Mucosa of rectum (tissue), 2 donors: ENCODE data around the gene AGGF1.

Experiments used
- H3K27ac ChIP-seq, 2 donors: one replicate each; pipeline ENCODE4 v1.7.0; 2013; ENCODE audit warnings: inconsistent platforms in 2 of 2, low read depth in 2 of 2, low read length in 2 of 2
- H3K27me3 ChIP-seq, 2 donors: one replicate each; pipeline ENCODE4 v1.7.0; 2013; ENCODE audit warnings: low read length in 2 of 2; ENCODE audit not compliant: control insufficient read depth in 2 of 2, insufficient read depth in 2 of 2
- H3K36me3 ChIP-seq, 2 donors: one replicate each; pipeline ENCODE4 v1.7.0; 2013; ENCODE audit warnings: low read length in 2 of 2; ENCODE audit not compliant: control insufficient read depth in 2 of 2, insufficient read depth in 2 of 2
- H3K4me1 ChIP-seq, 2 donors: one replicate each; pipeline ENCODE4 v1.7.0; 2013; ENCODE audit warnings: low read length in 2 of 2, mild to moderate bottlenecking in 1 of 2; ENCODE audit not compliant: control insufficient read depth in 2 of 2, insufficient read depth in 2 of 2
- H3K4me3 ChIP-seq, 2 donors: one replicate each; pipeline ENCODE4 v1.7.0; 2013; ENCODE audit warnings: low read length in 2 of 2
- H3K9ac ChIP-seq, 2 donors: one replicate each; pipeline ENCODE4 v1.7.0; 2013; ENCODE audit warnings: low read length in 2 of 2, low read depth in 1 of 2, mild to moderate bottlenecking in 1 of 2
- H3K9me3 ChIP-seq, 2 donors: one replicate each; pipeline ENCODE4 v1.7.0; 2013; ENCODE audit warnings: low read length in 2 of 2; ENCODE audit not compliant: control insufficient read depth in 2 of 2
- donor health status: healthy.
- donor health status: Normal muscosa, but diverticular disease.

AGGF1 gene

GRCh38 chr5:77003246-77003645 lies 27.0 kb upstream of the AGGF1 start:
- Histone ChIP-seq H3K36me3 (no peaks in the 10 kb centered on the region), H3K9ac (no peak overlapping the region), H3K9me3 (no peaks in the 10 kb centered on the region), H3K4me1 (no peaks in the 10 kb centered on the region), H3K27me3 (peaks cover 2 to 9% of the 10 kb centered on the region in 2 donors), H3K4me3 (no peak overlapping the region), H3K27ac (no peak overlapping the region)

- Histone ChIP-seq H3K4me3 (no peak overlapping the region), H3K9me3 (no peaks in the 10 kb centered on the region), H3K4me1 (no peaks in the 10 kb centered on the region), H3K36me3 (no peaks in the 10 kb centered on the region), H3K27me3 (peaks cover 2 to 9% of the 10 kb centered on the region in 2 donors), H3K9ac (no peak overlapping the region), H3K27ac (no peak overlapping the region)
Measured at GRCh38 chr5:77006124-77006523, 24.1 kb upstream of the AGGF1 start.

- Histone ChIP-seq H3K4me1 (no peaks in the 10 kb centered on the region), H3K4me3 (no peak overlapping the region), H3K27ac (no peak overlapping the region), H3K9me3 (no peaks in the 10 kb centered on the region), H3K27me3 (peaks cover 2 to 6% of the 10 kb centered on the region in 2 donors), H3K36me3 (no peaks in the 10 kb centered on the region), H3K9ac (no peak overlapping the region)
Measured at GRCh38 chr5:77008413-77008812, 21.8 kb upstream of the AGGF1 start.

- no peaks in the 10 kb centered on the region for H3K4me1 ChIP-seq
- H3K9me3 ChIP-seq = no peaks in the 10 kb centered on the region
Measured at GRCh38 chr5:77010243-77010642, 20.0 kb upstream of the AGGF1 start.

GRCh38 chr5:77011498-77011897 lies 18.7 kb upstream of the AGGF1 start:
- H3K27ac ChIP-seq = no peak overlapping the region
- H3K9me3 ChIP-seq = no peaks in the 10 kb centered on the region
- no peaks in the 10 kb centered on the region for H3K36me3 ChIP-seq
- H3K9ac ChIP-seq = no peak overlapping the region
- no peak overlapping the region for H3K4me3 ChIP-seq
- H3K4me1 ChIP-seq = no peaks in the 10 kb centered on the region
- H3K27me3 ChIP-seq = peaks cover 0 to 6% of the 10 kb centered on the region in 2 donors

More at GRCh38 chr5:77010243-77010642, 20.0 kb upstream of the AGGF1 start:
- no peak overlapping the region for H3K9ac ChIP-seq
- no peak overlapping the region for H3K27ac ChIP-seq
- no peaks in the 10 kb centered on the region for H3K36me3 ChIP-seq
- H3K27me3 ChIP-seq = peaks cover 2 to 6% of the 10 kb centered on the region in 2 donors
- no peak overlapping the region for H3K4me3 ChIP-seq

GRCh38 chr5:77012601-77013000 lies 17.6 kb upstream of the AGGF1 start:
- Histone ChIP-seq H3K27me3 (peaks cover 0 to 6% of the 10 kb centered on the region in 2 donors), H3K9ac (no peak overlapping the region), H3K4me1 (no peaks in the 10 kb centered on the region), H3K27ac (no peak overlapping the region), H3K4me3 (no peak overlapping the region), H3K9me3 (no peaks in the 10 kb centered on the region), H3K36me3 (no peaks in the 10 kb centered on the region)

- no peaks in the 10 kb centered on the region for H3K36me3 ChIP-seq
Measured at GRCh38 chr5:77015938-77016569, 14.2 kb upstream of the AGGF1 start.

GRCh38 chr5:77016962-77017361 lies 13.2 kb upstream of the AGGF1 start:
- no peaks in the 10 kb centered on the region for H3K4me1 ChIP-seq
- no peak overlapping the region for H3K27ac ChIP-seq
- no peak overlapping the region for H3K9ac ChIP-seq
- H3K4me3 ChIP-seq = no peak overlapping the region
- no peaks in the 10 kb centered on the region for H3K9me3 ChIP-seq
- peaks cover 0 to 3% of the 10 kb centered on the region in 2 donors for H3K27me3 ChIP-seq
- H3K36me3 ChIP-seq = no peaks in the 10 kb centered on the region

More at GRCh38 chr5:77015938-77016569, 14.2 kb upstream of the AGGF1 start:
- peaks cover 0 to 3% of the 10 kb centered on the region in 2 donors for H3K27me3 ChIP-seq
- no peak overlapping the region for H3K9ac ChIP-seq
- no peak overlapping the region for H3K27ac ChIP-seq
- no peaks in the 10 kb centered on the region for H3K9me3 ChIP-seq
- H3K4me1 ChIP-seq = no peaks in the 10 kb centered on the region
- H3K4me3 ChIP-seq = no peak overlapping the region

- Histone ChIP-seq H3K27me3 (peaks cover 0 to 3% of the 10 kb centered on the region in 2 donors), H3K9ac (no peak overlapping the region), H3K4me1 (no peaks in the 10 kb centered on the region), H3K9me3 (no peaks in the 10 kb centered on the region), H3K36me3 (no peaks in the 10 kb centered on the region), H3K4me3 (no peak overlapping the region), H3K27ac (no peak overlapping the region)
Measured at GRCh38 chr5:77017668-77018067, 12.5 kb upstream of the AGGF1 start.

GRCh38 chr5:77022511-77023417 lies 7.4 kb upstream of the AGGF1 start:
- Histone ChIP-seq H3K27me3 (no peaks in the 10 kb centered on the region), H3K4me3 (no peak overlapping the region), H3K36me3 (no peaks in the 10 kb centered on the region), H3K9ac (no peak overlapping the region), H3K4me1 (no peaks in the 10 kb centered on the region), H3K9me3 (no peaks in the 10 kb centered on the region), H3K27ac (no peak overlapping the region)
